C4-2B (cell line): ENCODE measurements around the gene EFNA5.

ENCODE experiments used
- H3K27ac ChIP-seq: fragments of 450-650 bp; 2 replicates; pipeline ENCODE4 v1.5.1; 2017
- CTCF ChIP-seq: fragments of 450-650 bp; conservative IDR thresholded peaks from 2 replicates; pipeline ENCODE4 v1.5.1; 2017; ENCODE audit warnings: mild to moderate bottlenecking
- ZFX ChIP-seq: fragments of 450-650 bp; IDR thresholded peaks from 2 replicates; pipeline ENCODE4 v1.6.1; 2017

EFNA5 gene

DNA sequence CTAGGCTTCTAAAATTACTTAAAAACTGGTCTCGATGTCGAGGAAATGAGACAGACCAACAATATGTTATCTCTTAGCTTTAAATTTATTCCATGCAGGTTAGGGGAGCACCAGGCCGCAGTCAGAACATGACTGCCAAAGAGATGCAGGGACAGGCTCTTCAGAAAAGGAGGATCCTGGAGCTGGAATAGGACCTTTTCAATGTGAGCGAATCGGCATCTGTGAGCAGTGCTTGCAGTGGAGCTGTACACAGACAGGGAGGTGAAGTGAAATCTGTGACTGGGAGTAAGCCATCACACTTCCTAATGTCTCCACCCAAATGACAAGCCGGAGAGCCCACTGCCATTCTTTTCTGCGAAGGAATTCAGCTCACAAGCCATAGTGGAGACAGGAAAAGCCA is 78.2 kb downstream of the EFNA5 start:
- no peak for TF ChIP-seq ZFX
- no peak for TF ChIP-seq CTCF
- H3K27ac ChIP-seq = peak overlapping the region; percentile 20; the same call in 1 of the 2 replicates

GRCh38 chr5:107590686-107591085 is 80.1 kb downstream of the EFNA5 start:
- TF ChIP-seq ZFX (no peak), CTCF (no peak)
- no peak overlapping the region for H3K27ac ChIP-seq

DNA sequence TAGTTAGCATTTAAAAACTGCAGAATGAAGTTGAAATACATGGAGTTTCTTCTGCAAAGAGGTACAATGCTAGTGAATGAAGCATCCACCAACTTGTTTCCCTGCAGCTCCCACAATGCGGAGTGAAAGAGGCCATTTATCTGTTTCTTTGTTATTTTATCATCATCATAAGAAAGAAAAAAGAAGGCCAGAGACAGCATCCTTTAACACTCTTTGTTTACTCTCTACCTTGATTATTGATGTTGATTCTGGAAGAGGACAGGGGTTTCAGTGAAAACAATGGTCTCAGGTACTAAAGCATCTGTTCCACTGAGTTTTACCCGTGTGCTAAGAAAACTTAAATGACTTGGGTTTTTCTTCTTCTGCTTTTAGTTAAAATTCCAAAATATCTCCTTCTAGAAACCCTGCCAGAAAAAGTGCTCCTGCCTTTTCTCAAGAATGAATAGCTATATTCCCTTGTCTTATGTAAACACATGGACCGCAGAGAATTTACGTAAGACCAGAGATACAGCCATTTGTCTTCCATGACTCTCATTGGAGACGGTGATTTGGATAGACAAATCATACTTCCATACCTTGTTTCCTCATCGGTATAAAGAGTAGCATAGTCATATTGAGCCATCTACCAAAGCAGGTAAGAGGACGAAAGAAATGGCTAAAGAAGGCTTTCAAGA is 81.1 kb downstream of the EFNA5 start:
- TF ChIP-seq CTCF = no peak
- TF ChIP-seq ZFX = no peak
- no peak overlapping the region for H3K27ac ChIP-seq

- TF ChIP-seq CTCF (no peak), ZFX (no peak)
- H3K27ac ChIP-seq = no peak overlapping the region
Observed at GRCh38 chr5:107582625-107583024, 88.1 kb downstream of the EFNA5 start.

DNA sequence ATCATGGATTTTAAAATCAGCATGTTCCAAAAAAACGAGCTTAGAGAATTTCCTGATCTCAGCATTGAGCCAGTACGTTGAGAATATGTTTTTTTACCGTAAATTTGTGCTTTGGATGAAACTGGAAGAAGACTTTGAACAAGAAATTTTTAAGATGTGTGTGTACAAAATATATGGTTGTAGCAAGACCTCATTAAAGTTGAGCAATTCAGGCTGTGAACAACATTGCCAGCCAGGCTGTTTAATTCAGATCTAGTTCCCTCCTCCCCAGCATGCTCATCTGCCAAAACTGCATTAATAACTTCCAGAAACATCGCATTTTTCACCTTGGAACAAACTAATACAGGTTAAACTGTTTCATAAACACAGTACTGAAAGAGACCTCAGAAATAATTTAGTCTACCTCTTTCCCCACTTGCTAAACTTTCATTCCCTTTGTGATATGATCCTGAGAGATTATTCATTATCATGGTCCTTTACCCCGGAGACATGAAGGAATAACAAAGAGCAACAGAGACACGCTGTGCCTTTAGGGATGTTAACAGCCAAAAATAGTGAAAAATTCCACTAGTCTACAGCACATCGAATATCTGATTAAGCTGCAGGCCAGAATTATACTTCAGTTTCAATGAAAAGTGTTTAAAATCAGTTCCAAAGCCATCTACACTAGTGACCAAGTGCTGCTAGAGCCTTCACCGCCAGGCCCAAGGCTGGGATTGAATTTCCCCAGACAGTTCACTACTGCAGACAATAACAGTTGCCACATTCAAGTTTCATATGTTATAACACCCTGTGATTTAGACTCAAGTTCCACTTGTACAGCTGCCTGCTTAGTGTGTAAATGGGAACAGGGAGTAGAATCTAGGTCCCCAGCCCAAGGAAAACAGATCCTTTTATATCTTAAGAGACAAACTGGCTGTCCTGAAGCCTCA is 89.6 kb downstream of the EFNA5 start:
- no peak overlapping the region; the same call in none of the 2 replicates for H3K27ac ChIP-seq
- no peak for TF ChIP-seq ZFX
- TF ChIP-seq CTCF = no peak

GRCh38 chr5:107578051-107578635 is 92.6 kb downstream of the EFNA5 start:
- TF ChIP-seq CTCF (no peak), ZFX (no peak)
- H3K27ac ChIP-seq = no peak overlapping the region; the same call in 1 of the 2 replicates
